ENCODE measurements around the gene STAP1. TPM values are rescaled to one million over a fixed set of nuclear protein-coding genes. Genes with fewer than 3 reads are reported as not detected.

Gene STAP1
- total RNA-seq, 1 experiment from 2014 or later: not detected

DNA sequence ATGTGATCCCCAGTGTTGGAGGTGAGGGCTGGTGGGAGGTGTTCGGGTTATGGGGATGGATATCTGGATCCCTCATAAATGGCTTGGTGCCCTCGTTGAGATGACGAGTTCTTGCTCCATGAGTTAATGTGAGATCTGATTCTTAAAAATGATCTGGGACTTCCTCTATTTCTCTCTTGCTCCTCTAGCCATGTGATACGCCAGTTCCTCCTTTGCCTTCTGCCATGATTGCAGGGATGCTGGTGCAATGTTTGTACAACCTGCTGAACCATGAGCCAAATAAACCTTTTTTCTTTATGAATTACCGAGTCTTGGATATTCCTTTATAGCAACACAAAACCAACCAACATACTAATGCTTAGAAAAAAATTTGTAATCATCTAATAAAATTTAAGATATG is 56.6 kb downstream of the STAP1 start:
- no peak overlapping the region for H2AFZ ChIP-seq (ENCODE audit: low read depth, low read length, poor library complexity, severe bottlenecking)
- no peaks in the 10 kb centered on the region for H3K27me3 ChIP-seq (ENCODE audit: insufficient read depth, low read length)
- intact Hi-C loops (cut with micrococcal nuclease): no loop called here
- H3K4me1 ChIP-seq (ENCODE audit: control insufficient read depth in 1 of 2, insufficient read depth in 2 of 2, low read length in 2 of 2): no peaks in the 10 kb centered on the region
- no TSS peak for BruUV-seq (replicated peaks)
- H3K9me2 ChIP-seq (ENCODE audit: insufficient read depth): no peaks in the 10 kb centered on the region
- ChIA-PET RAD21 (ENCODE audit: low non-redundant PET in 1 of 2, low total read pairs in 2 of 2, uncharacterized antibody in 2 of 2, unreplicated experiment in 2 of 2) (no interaction called here), CTCF (no interaction called here), POLR2A (no interaction called here)
- H3K79me2 ChIP-seq (ENCODE audit: insufficient read depth, low read length): no peaks in the 10 kb centered on the region
- H3K27ac ChIP-seq (ENCODE audit: low read depth, low read length): no peak overlapping the region
- DNase-seq (ENCODE audit: low read depth, low spot score) (no peak), ATAC-seq (no peak)
- H4K20me1 ChIP-seq (ENCODE audit: insufficient read depth): no peaks in the 10 kb centered on the region
- no peak for TF ChIP-seq FOSL1 (IDR thresholded peaks at IDR 0.05; ENCODE audit: low read depth)
- TF ChIP-seq EZH2 (IDR thresholded peaks at IDR 0.05): no peak
- TF ChIP-seq POLR2AphosphoS5 (IDR thresholded peaks at IDR 0.05; ENCODE audit: low read depth, low read length): no peak
- no peak for TF ChIP-seq EZH2phosphoT487 (IDR thresholded peaks at IDR 0.05; ENCODE audit: borderline replicate concordance)
- H3K4me2 ChIP-seq (ENCODE audit: low read length): no peak overlapping the region
- no peak overlapping the region for H3K9ac ChIP-seq (ENCODE audit: low read length)
- no peak overlapping the region for H3K4me3 ChIP-seq (replicated peaks in 1 of 2; ENCODE audit: low read depth in 1 of 2, low read length in 2 of 2)
- H3K9me3 ChIP-seq (ENCODE audit: control insufficient read depth in 1 of 2, insufficient read depth in 1 of 2, low read depth in 1 of 2, low read length in 2 of 2): no peaks in the 10 kb centered on the region
- H3K36me3 ChIP-seq (ENCODE audit: control insufficient read depth in 1 of 2, insufficient read depth in 2 of 2, low read length in 2 of 2): peaks cover 7 to 9% of the 10 kb centered on the region in 2 experiments; a peak in 3 of 4 replicates

DNA sequence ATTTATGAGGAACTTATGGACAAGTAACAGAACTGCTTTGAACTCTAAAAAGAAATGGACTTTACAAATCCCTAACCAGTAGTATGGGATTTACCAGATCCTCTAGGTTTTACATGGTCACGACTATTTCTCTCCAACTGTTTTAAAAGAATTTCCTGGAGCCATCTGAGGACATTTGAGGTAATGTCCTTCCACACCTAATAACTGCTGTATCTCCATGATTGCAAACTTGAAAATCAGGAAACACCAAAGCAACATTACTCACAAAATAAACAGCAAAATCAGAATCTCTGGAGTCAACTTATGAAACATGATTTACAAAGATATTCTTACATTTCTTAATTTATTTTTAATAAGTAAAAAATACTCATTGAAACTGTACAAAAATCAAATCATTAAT is 58.0 kb downstream of the STAP1 start:
- no peaks in the 10 kb centered on the region for H3K79me2 ChIP-seq (ENCODE audit: insufficient read depth, low read length)
- peaks cover 7 to 9% of the 10 kb centered on the region in 2 experiments; a peak in 3 of 4 replicates for H3K36me3 ChIP-seq (ENCODE audit: control insufficient read depth in 1 of 2, insufficient read depth in 2 of 2, low read length in 2 of 2)
- no peak for ATAC-seq
- intact Hi-C loops (cut with micrococcal nuclease): no loop called here
- no peaks in the 10 kb centered on the region for H3K27me3 ChIP-seq (ENCODE audit: insufficient read depth, low read length)
- no peak overlapping the region for H3K4me2 ChIP-seq (ENCODE audit: low read length)
- no peak overlapping the region for H3K27ac ChIP-seq (ENCODE audit: low read depth, low read length)
- no TSS peak for BruUV-seq (replicated peaks)
- RAD21 ChIA-PET (ENCODE audit: low non-redundant PET in 1 of 2, low total read pairs in 2 of 2, uncharacterized antibody in 2 of 2, unreplicated experiment in 2 of 2): no interaction called here
- H3K9me2 ChIP-seq (ENCODE audit: insufficient read depth): no peaks in the 10 kb centered on the region
- no peak for DNase-seq (ENCODE audit: low read depth, low spot score)
- TF ChIP-seq, protein P1, sequence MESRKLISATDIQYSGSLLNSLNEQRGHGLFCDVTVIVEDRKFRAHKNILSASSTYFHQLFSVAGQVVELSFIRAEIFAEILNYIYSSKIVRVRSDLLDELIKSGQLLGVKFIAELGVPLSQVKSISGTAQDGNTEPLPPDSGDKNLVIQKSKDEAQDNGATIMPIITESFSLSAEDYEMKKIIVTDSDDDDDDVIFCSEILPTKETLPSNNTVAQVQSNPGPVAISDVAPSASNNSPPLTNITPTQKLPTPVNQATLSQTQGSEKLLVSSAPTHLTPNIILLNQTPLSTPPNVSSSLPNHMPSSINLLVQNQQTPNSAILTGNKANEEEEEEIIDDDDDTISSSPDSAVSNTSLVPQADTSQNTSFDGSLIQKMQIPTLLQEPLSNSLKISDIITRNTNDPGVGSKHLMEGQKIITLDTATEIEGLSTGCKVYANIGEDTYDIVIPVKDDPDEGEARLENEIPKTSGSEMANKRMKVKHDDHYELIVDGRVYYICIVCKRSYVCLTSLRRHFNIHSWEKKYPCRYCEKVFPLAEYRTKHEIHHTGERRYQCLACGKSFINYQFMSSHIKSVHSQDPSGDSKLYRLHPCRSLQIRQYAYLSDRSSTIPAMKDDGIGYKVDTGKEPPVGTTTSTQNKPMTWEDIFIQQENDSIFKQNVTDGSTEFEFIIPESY (IDR thresholded peaks at IDR 0.05; ENCODE audit: extremely low read depth, insufficient replicate concordance, low read length): no peak
- TF ChIP-seq, protein P2, sequence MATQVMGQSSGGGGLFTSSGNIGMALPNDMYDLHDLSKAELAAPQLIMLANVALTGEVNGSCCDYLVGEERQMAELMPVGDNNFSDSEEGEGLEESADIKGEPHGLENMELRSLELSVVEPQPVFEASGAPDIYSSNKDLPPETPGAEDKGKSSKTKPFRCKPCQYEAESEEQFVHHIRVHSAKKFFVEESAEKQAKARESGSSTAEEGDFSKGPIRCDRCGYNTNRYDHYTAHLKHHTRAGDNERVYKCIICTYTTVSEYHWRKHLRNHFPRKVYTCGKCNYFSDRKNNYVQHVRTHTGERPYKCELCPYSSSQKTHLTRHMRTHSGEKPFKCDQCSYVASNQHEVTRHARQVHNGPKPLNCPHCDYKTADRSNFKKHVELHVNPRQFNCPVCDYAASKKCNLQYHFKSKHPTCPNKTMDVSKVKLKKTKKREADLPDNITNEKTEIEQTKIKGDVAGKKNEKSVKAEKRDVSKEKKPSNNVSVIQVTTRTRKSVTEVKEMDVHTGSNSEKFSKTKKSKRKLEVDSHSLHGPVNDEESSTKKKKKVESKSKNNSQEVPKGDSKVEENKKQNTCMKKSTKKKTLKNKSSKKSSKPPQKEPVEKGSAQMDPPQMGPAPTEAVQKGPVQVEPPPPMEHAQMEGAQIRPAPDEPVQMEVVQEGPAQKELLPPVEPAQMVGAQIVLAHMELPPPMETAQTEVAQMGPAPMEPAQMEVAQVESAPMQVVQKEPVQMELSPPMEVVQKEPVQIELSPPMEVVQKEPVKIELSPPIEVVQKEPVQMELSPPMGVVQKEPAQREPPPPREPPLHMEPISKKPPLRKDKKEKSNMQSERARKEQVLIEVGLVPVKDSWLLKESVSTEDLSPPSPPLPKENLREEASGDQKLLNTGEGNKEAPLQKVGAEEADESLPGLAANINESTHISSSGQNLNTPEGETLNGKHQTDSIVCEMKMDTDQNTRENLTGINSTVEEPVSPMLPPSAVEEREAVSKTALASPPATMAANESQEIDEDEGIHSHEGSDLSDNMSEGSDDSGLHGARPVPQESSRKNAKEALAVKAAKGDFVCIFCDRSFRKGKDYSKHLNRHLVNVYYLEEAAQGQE (IDR thresholded peaks at IDR 0.05; ENCODE audit: low read depth): no peak
- TF ChIP-seq SP1 (IDR thresholded peaks at IDR 0.05; ENCODE audit: low read depth): no peak
- TF ChIP-seq YY1 (IDR thresholded peaks at IDR 0.05; ENCODE audit: extremely low read depth, insufficient replicate concordance, low read depth, low read length): no peak
- no peak for TF ChIP-seq POLR2AphosphoS5 (IDR thresholded peaks at IDR 0.05; ENCODE audit: low read depth, low read length)
- H3K9me3 ChIP-seq (ENCODE audit: control insufficient read depth in 1 of 2, insufficient read depth in 1 of 2, low read depth in 1 of 2, low read length in 2 of 2): no peaks in the 10 kb centered on the region
- no peak overlapping the region for H3K4me3 ChIP-seq (replicated peaks in 1 of 2; ENCODE audit: low read depth in 1 of 2, low read length in 2 of 2)
- H3K9ac ChIP-seq (ENCODE audit: low read length): no peak overlapping the region
- no peaks in the 10 kb centered on the region for H4K20me1 ChIP-seq (ENCODE audit: insufficient read depth)
- no peaks in the 10 kb centered on the region for H3K4me1 ChIP-seq (ENCODE audit: control insufficient read depth in 1 of 2, insufficient read depth in 2 of 2, low read length in 2 of 2)
- no peak overlapping the region for H2AFZ ChIP-seq (ENCODE audit: low read depth, low read length, poor library complexity, severe bottlenecking)
- POLR2A ChIA-PET: no interaction called here
- CTCF ChIA-PET: no interaction called here

Measured in HCT116 (cell line).